ENCODE measurements around the gene APOL6. TPM values are rescaled to one million over a fixed set of nuclear protein-coding genes. Genes with fewer than 3 reads are reported as not detected.
A peak's percentile ranks its signal among the peaks of the same experiment; 100 is the strongest.

The APOL6 gene
- total and polyA plus RNA-seq, 10 of the 15 experiments (the other 5 are each of a cell fraction or from before 2014, with no cell fraction given), result 4.3 to 22.9 (median 9.3) TPM

GRCh38 chr22:35648066-35649025, at the start of gene APOL6 (continued):
- TF ChIP-seq ZNF687 (IDR thresholded peaks at IDR 0.05), result no peak
- TF ChIP-seq ZSCAN29 (IDR thresholded peaks at IDR 0.05), result no peak
- TF ChIP-seq REST (IDR thresholded peaks at IDR 0.05; ENCODE audit: low read depth, low read length), result no peak
- 0 out of 2 replicates have a peak, but pooled peaks have one; percentile 20 for TF ChIP-seq ATF7 (IDR thresholded peaks at IDR 0.05; ENCODE audit: low read depth)
- TF ChIP-seq GABPA (IDR thresholded peaks at IDR 0.05; ENCODE audit: low read depth), result peak; percentile 8; the same call in 1 of the 2 replicates
- peak; percentile 36; the same call in 1 of the 2 replicates for TF ChIP-seq PKNOX1 (IDR thresholded peaks at IDR 0.05)
- TF ChIP-seq IRF4 (IDR thresholded peaks at IDR 0.05; ENCODE audit: low read depth, low read length), result 0 out of 2 replicates have a peak, but pooled peaks have one; percentile 13
- peak; percentile 23 for TF ChIP-seq SP1 (IDR thresholded peaks at IDR 0.05; ENCODE audit: low read depth, low read length)
- TF ChIP-seq BRCA1 (IDR thresholded peaks at IDR 0.05; ENCODE audit: low read depth, low read length), result no peak
- TF ChIP-seq, protein P1, sequence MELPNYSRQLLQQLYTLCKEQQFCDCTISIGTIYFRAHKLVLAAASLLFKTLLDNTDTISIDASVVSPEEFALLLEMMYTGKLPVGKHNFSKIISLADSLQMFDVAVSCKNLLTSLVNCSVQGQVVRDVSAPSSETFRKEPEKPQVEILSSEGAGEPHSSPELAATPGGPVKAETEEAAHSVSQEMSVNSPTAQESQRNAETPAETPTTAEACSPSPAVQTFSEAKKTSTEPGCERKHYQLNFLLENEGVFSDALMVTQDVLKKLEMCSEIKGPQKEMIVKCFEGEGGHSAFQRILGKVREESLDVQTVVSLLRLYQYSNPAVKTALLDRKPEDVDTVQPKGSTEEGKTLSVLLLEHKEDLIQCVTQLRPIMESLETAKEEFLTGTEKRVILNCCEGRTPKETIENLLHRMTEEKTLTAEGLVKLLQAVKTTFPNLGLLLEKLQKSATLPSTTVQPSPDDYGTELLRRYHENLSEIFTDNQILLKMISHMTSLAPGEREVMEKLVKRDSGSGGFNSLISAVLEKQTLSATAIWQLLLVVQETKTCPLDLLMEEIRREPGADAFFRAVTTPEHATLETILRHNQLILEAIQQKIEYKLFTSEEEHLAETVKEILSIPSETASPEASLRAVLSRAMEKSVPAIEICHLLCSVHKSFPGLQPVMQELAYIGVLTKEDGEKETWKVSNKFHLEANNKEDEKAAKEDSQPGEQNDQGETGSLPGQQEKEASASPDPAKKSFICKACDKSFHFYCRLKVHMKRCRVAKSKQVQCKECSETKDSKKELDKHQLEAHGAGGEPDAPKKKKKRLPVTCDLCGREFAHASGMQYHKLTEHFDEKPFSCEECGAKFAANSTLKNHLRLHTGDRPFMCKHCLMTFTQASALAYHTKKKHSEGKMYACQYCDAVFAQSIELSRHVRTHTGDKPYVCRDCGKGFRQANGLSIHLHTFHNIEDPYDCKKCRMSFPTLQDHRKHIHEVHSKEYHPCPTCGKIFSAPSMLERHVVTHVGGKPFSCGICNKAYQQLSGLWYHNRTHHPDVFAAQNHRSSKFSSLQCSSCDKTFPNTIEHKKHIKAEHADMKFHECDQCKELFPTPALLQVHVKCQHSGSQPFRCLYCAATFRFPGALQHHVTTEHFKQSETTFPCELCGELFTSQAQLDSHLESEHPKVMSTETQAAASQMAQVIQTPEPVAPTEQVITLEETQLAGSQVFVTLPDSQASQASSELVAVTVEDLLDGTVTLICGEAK (IDR thresholded peaks at IDR 0.05; ENCODE audit: borderline replicate concordance), result no peak
- peak; percentile 42; the same call in 1 of the 2 replicates for TF ChIP-seq CREB1 (IDR thresholded peaks at IDR 0.05; ENCODE audit: low read depth)
- 0 out of 2 replicates have a peak, but pooled peaks have one; percentile 35 for TF ChIP-seq NFIC (IDR thresholded peaks at IDR 0.05; ENCODE audit: low read depth, low read length)
- TF ChIP-seq TCF3 (IDR thresholded peaks at IDR 0.05; ENCODE audit: borderline replicate concordance, insufficient read depth, low read depth, low read length), result peak; percentile 85; the same call in 1 of the 2 replicates
